Osteoblast (primary cell): ENCODE data around the gene KRTAP10-6. TPM values are rescaled to one million over a fixed set of nuclear protein-coding genes. Genes with fewer than 3 reads are reported as not detected.

Experiments
- DNase-seq: peaks from one replicate; pipeline ENCODE4 v3.0.0; 2011; ENCODE audit warnings: low spot score, mixed read lengths; ENCODE audit not compliant: insufficient read length; ENCODE audit errors: missing footprints
- H2AFZ ChIP-seq: 2 replicates; pipeline ENCODE4 v1.6.0; 2011; ENCODE audit warnings: mild to moderate bottlenecking, low read length
- H3K27ac ChIP-seq: 2 replicates; pipeline ENCODE4 v1.5.1; 2011; ENCODE audit warnings: mild to moderate bottlenecking, low read depth, low read length, moderate library complexity
- H3K27me3 ChIP-seq: 2 replicates; pipeline ENCODE4 v1.6.0; 2012; ENCODE audit warnings: mild to moderate bottlenecking, control low read depth, inconsistent platforms, low read length, moderate library complexity; ENCODE audit not compliant: insufficient read depth
- H3K36me3 ChIP-seq: 2 replicates; pipeline ENCODE4 v1.5.1; 2011; ENCODE audit warnings: mild to moderate bottlenecking, low read length, control low read depth, moderate library complexity; ENCODE audit not compliant: insufficient read depth
- H3K4me1 ChIP-seq: 2 replicates; pipeline ENCODE4 v1.5.1; 2011; ENCODE audit warnings: mild to moderate bottlenecking, low read length, control low read depth, moderate library complexity; ENCODE audit not compliant: insufficient read depth
- H3K4me2 ChIP-seq: 2 replicates; pipeline ENCODE4 v1.6.0; 2011; ENCODE audit warnings: mild to moderate bottlenecking, low read length; ENCODE audit not compliant: insufficient read depth
- H3K4me3 ChIP-seq: fragments of 200-600 bp; sonication (generic); 3 replicates; pipeline ENCODE4 v1.5.1; 2012; ENCODE audit warnings: mild to moderate bottlenecking, low read length, inconsistent platforms; ENCODE audit not compliant: insufficient read depth
- H3K79me2 ChIP-seq: 2 replicates; pipeline ENCODE4 v1.6.0; 2012; ENCODE audit warnings: mild to moderate bottlenecking, low read length, control low read depth, inconsistent platforms; ENCODE audit not compliant: insufficient read depth
- H3K9me3 ChIP-seq: 2 replicates; pipeline ENCODE4 v1.5.1; 2011; ENCODE audit warnings: low read depth, low read length, control low read depth
- H4K20me1 ChIP-seq: 2 replicates; pipeline ENCODE4 v1.6.0; 2012; ENCODE audit warnings: mild to moderate bottlenecking, low read length, control low read depth; ENCODE audit not compliant: insufficient read depth
- CTCF ChIP-seq: IDR thresholded peaks from 2 replicates; pipeline ENCODE4 v1.5.1; 2011; ENCODE audit warnings: mild to moderate bottlenecking, low read depth, low read length, moderate library complexity; ENCODE audit errors: extremely low read depth
- total RNA-seq: library from RNA; depleted of rRNA; stranded (reverse); fragments of >200 nt; gene quantifications from 2 replicates; pipeline ENCODE4 v1.2.3, GENCODE V29; 2012

Gene KRTAP10-6
- total RNA-seq, 1 donor: not detected

GRCh38 chr21:44637018-44637850 lies 44.9 kb upstream of the KRTAP10-6 start, which contains the start of gene KRTAP10-10:
KRTAP10-10 (plus strand) TSS chr21:44637356; CDS start chr21:44637418, 62 bp downstream.
- H3K79me2 ChIP-seq: no peaks in the 10 kb centered on the region
- H3K4me3 ChIP-seq: no peak within 1 kb of the TSS
- H4K20me1 ChIP-seq: no peaks in the 10 kb centered on the region
- no peak within 1 kb of the TSS for H3K4me2 ChIP-seq
- H3K9me3 ChIP-seq: no peaks in the 10 kb centered on the region
- H3K27ac ChIP-seq: no peak within 1 kb of the TSS
- no peak for TF ChIP-seq CTCF
- H3K36me3 ChIP-seq: no peaks in the 10 kb centered on the region
- no peaks in the 10 kb centered on the region for H3K4me1 ChIP-seq
- DNase-seq: no peak
- no peak within 1 kb of the TSS for H2AFZ ChIP-seq
- H3K27me3 ChIP-seq: no peaks in the 10 kb centered on the region

GRCh38 chr21:44636209-44637017 lies 44.1 kb upstream of the KRTAP10-6 start:
- Histone ChIP-seq H3K4me2 (no peak overlapping the region), H3K9me3 (no peaks in the 10 kb centered on the region), H3K27ac (no peak overlapping the region), H3K27me3 (no peaks in the 10 kb centered on the region), H3K4me3 (no peak overlapping the region), H3K36me3 (no peaks in the 10 kb centered on the region), H2AFZ (no peak overlapping the region), H4K20me1 (no peaks in the 10 kb centered on the region), H3K79me2 (no peaks in the 10 kb centered on the region), H3K4me1 (no peaks in the 10 kb centered on the region)
- no peak for DNase-seq
- TF ChIP-seq CTCF: no peak

- Histone ChIP-seq H3K4me1 (no peaks in the 10 kb centered on the region), H3K27me3 (no peaks in the 10 kb centered on the region), H4K20me1 (no peaks in the 10 kb centered on the region), H3K36me3 (no peaks in the 10 kb centered on the region), H3K79me2 (no peaks in the 10 kb centered on the region), H2AFZ (no peak overlapping the region), H3K4me3 (no peak overlapping the region), H3K4me2 (no peak overlapping the region), H3K9me3 (no peaks in the 10 kb centered on the region), H3K27ac (no peak overlapping the region)
- no peak for TF ChIP-seq CTCF
- DNase-seq: no peak
Observed at GRCh38 chr21:44632067-44632466, 39.8 kb upstream of the KRTAP10-6 start.

GRCh38 chr21:44630440-44630839 lies 38.1 kb upstream of the KRTAP10-6 start:
- H4K20me1 ChIP-seq: no peaks in the 10 kb centered on the region
- no peaks in the 10 kb centered on the region for H3K9me3 ChIP-seq
- H3K27me3 ChIP-seq: no peaks in the 10 kb centered on the region
- DNase-seq: no peak
- no peak overlapping the region for H3K27ac ChIP-seq
- H2AFZ ChIP-seq: no peak overlapping the region
- H3K4me3 ChIP-seq: no peak overlapping the region
- H3K4me1 ChIP-seq: no peaks in the 10 kb centered on the region
- H3K4me2 ChIP-seq: no peak overlapping the region
- H3K36me3 ChIP-seq: no peaks in the 10 kb centered on the region
- no peaks in the 10 kb centered on the region for H3K79me2 ChIP-seq
- no peak for TF ChIP-seq CTCF
